ENCODE data around the gene PPFIA4.

The PPFIA4 gene

GRCh38 chr1:203065191-203065590 is 38.9 kb downstream of the PPFIA4 start:
- in situ Hi-C loops (cut with HindIII; ENCODE audit: low sequenced_read_pairs): no loop called here
- H3K4me3 ChIP-seq (ENCODE audit: low read depth, low read length): no peak overlapping the region
- no peak for DNase-seq (ENCODE audit: low read depth, low spot score)
- no peak for TF ChIP-seq CTCF (IDR thresholded peaks at IDR 0.05; ENCODE audit: low read depth, low read length)

GRCh38 chr1:203065986-203066385 is 39.7 kb downstream of the PPFIA4 start:
- no peak for DNase-seq (ENCODE audit: low read depth, low spot score)
- H3K4me3 ChIP-seq (ENCODE audit: low read depth, low read length): no peak overlapping the region
- in situ Hi-C loops (cut with HindIII; ENCODE audit: low sequenced_read_pairs): no loop called here

GRCh38 chr1:203066965-203067364 is 40.7 kb downstream of the PPFIA4 start:
- no peak for TF ChIP-seq CTCF (IDR thresholded peaks at IDR 0.05; ENCODE audit: low read depth, low read length)
- in situ Hi-C loops (cut with HindIII; ENCODE audit: low sequenced_read_pairs): no loop called here
- no peak overlapping the region for H3K4me3 ChIP-seq (ENCODE audit: low read depth, low read length)
- no peak for DNase-seq (ENCODE audit: low read depth, low spot score)

More at GRCh38 chr1:203065986-203066385, 39.7 kb downstream of the PPFIA4 start:
- TF ChIP-seq CTCF (IDR thresholded peaks at IDR 0.05; ENCODE audit: low read depth, low read length): no peak

GRCh38 chr1:203069030-203069747 is 42.9 kb downstream of the PPFIA4 start:
- no peak for DNase-seq (ENCODE audit: low read depth, low spot score)
- TF ChIP-seq CTCF (IDR thresholded peaks at IDR 0.05; ENCODE audit: low read depth, low read length): no peak
- H3K4me3 ChIP-seq (ENCODE audit: low read depth, low read length): no peak overlapping the region
- in situ Hi-C loops (cut with HindIII; ENCODE audit: low sequenced_read_pairs): no loop called here

GRCh38 chr1:203072002-203072602 is 45.8 kb downstream of the PPFIA4 start:
- no peak for TF ChIP-seq CTCF (IDR thresholded peaks at IDR 0.05; ENCODE audit: low read depth, low read length)
- in situ Hi-C loops (cut with HindIII; ENCODE audit: low sequenced_read_pairs): no loop called here
- H3K4me3 ChIP-seq (ENCODE audit: low read depth, low read length): no peak overlapping the region
- DNase-seq (ENCODE audit: low read depth, low spot score): no peak

- no peak overlapping the region for H3K4me3 ChIP-seq (ENCODE audit: low read depth, low read length)
- in situ Hi-C loops (cut with HindIII; ENCODE audit: low sequenced_read_pairs): no loop called here
- no peak for TF ChIP-seq CTCF (IDR thresholded peaks at IDR 0.05; ENCODE audit: low read depth, low read length)
- DNase-seq (ENCODE audit: low read depth, low spot score): peak; percentile 4
These were observed 46.6 kb downstream of the PPFIA4 start for GRCh38 chr1:203072911-203073310.

All from astrocyte of the spinal cord (primary cell).